Loucy (cell line): ENCODE results near the gene ATXN7L2.

Experiments
- H2AFZ ChIP-seq: fragments of 200-600 bp; sonication (generic); 2 replicates; pipeline ENCODE4 v1.6.0; 2016; ENCODE audit warnings: antibody characterized with exemption, mild to moderate bottlenecking, low read length, moderate library complexity
- H3F3A ChIP-seq: fragments of 200-600 bp; 2 replicates; pipeline ENCODE4 v1.6.0; 2016; ENCODE audit warnings: antibody characterized with exemption, low read depth, mild to moderate bottlenecking
- H3K27me3 ChIP-seq: fragments of 200-600 bp; sonication (generic); 2 replicates; pipeline ENCODE4 v1.6.1; 2014; ENCODE audit warnings: low read length, mild to moderate bottlenecking; ENCODE audit not compliant: insufficient read depth, poor library complexity, severe bottlenecking
- H3K36me3 ChIP-seq: fragments of 200-600 bp; sonication (generic); 2 replicates; pipeline ENCODE4 v1.6.1; 2016; ENCODE audit warnings: low read length; ENCODE audit not compliant: insufficient read depth
- H3K4me1 ChIP-seq: fragments of 200-600 bp; sonication (generic); 2 replicates; pipeline ENCODE4 v1.5.1; 2014; ENCODE audit warnings: low read length, mild to moderate bottlenecking; ENCODE audit not compliant: insufficient read depth, poor library complexity, severe bottlenecking
- H3K4me2 ChIP-seq: fragments of 200-600 bp; sonication (generic); 2 replicates; pipeline ENCODE4 v1.6.0; 2014; ENCODE audit warnings: antibody characterized with exemption, low read length, low read depth, mild to moderate bottlenecking; ENCODE audit not compliant: poor library complexity, severe bottlenecking
- H3K4me3 ChIP-seq: fragments of 200-600 bp; sonication (generic); 2 replicates; pipeline ENCODE4 v1.5.1; 2014; ENCODE audit warnings: low read length, mild to moderate bottlenecking, mixed read lengths; ENCODE audit not compliant: poor library complexity, severe bottlenecking
- H3K79me2 ChIP-seq: fragments of 200-600 bp; sonication (generic); 2 replicates; pipeline ENCODE4 v1.6.1; 2014; ENCODE audit warnings: low read length; ENCODE audit not compliant: insufficient read depth
- H3K9ac ChIP-seq: fragments of 200-600 bp; sonication (generic); 2 replicates; pipeline ENCODE4 v1.6.0; 2014; ENCODE audit warnings: mild to moderate bottlenecking, low read depth, low read length, moderate library complexity; ENCODE audit not compliant: poor library complexity, severe bottlenecking
- H3K9me2 ChIP-seq: fragments of 200-600 bp; sonication (generic); replicated peaks from 2 replicates; pipeline ENCODE4 v1.6.1; 2016; ENCODE audit warnings: low read depth, low read length, mixed read lengths
- H3K9me3 ChIP-seq: fragments of 200-600 bp; sonication (generic); 2 replicates; pipeline ENCODE4 v1.6.1; 2014; ENCODE audit warnings: mild to moderate bottlenecking, antibody characterized with exemption, low read length, low read depth; ENCODE audit not compliant: insufficient read depth
- H4K20me1 ChIP-seq: fragments of 200-600 bp; sonication (generic); 2 replicates; pipeline ENCODE4 v1.6.0; 2014; ENCODE audit warnings: antibody characterized with exemption, low read length, mild to moderate bottlenecking; ENCODE audit not compliant: insufficient read depth, poor library complexity, severe bottlenecking
- EZH2phosphoT487 ChIP-seq: fragments of 200-600 bp; IDR thresholded peaks from 2 replicates; pipeline ENCODE4 v1.6.1; 2018; ENCODE audit warnings: antibody characterized with exemption, mild to moderate bottlenecking, moderate library complexity, borderline replicate concordance
- TF ChIP-seq, protein P1 (sequence below): fragments of 200-600 bp; sonication (generic); conservative IDR thresholded peaks from 2 replicates; pipeline ENCODE4 v1.5.1; 2014; ENCODE audit warnings: mild to moderate bottlenecking, antibody characterized with exemption, low read length

The ATXN7L2 gene

DNA sequence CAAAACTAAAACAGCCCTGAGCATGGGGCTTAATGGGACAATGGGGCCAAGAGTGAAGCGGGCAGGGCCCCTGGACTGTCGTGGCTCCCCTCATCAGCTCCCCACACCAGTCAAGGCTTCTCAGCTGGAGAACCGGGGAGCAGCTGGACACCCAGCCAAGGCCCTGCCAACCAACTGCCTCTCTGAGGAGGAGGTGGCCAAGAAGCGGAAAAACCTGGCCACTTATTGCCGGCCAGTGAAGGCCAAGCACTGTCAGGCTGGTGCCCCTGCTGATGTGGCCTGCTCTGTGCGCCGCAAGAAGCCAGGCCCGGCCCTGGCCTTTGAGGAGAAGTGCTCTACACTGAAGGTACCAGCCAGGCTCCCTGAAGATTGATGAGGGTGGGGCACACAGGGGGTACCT lies 7.7 kb downstream of the ATXN7L2 start:
- Histone ChIP-seq H3K4me2 (no peak overlapping the region), H3K9me3 (no peaks in the 10 kb centered on the region), H3K79me2 (peaks cover 20% of the 10 kb centered on the region), H3K4me1 (peaks cover 14% of the 10 kb centered on the region), H3K36me3 (peaks cover 6% of the 10 kb centered on the region; the same call in 1 of the 2 replicates), H3K27me3 (no peaks in the 10 kb centered on the region), H3F3A (no peaks in the 10 kb centered on the region), H3K4me3 (no peak overlapping the region), H2AFZ (no peak overlapping the region), H3K9me2 (no peaks in the 10 kb centered on the region), H3K9ac (no peak overlapping the region), H4K20me1 (peaks cover 7% of the 10 kb centered on the region)
- TF ChIP-seq, protein P1, sequence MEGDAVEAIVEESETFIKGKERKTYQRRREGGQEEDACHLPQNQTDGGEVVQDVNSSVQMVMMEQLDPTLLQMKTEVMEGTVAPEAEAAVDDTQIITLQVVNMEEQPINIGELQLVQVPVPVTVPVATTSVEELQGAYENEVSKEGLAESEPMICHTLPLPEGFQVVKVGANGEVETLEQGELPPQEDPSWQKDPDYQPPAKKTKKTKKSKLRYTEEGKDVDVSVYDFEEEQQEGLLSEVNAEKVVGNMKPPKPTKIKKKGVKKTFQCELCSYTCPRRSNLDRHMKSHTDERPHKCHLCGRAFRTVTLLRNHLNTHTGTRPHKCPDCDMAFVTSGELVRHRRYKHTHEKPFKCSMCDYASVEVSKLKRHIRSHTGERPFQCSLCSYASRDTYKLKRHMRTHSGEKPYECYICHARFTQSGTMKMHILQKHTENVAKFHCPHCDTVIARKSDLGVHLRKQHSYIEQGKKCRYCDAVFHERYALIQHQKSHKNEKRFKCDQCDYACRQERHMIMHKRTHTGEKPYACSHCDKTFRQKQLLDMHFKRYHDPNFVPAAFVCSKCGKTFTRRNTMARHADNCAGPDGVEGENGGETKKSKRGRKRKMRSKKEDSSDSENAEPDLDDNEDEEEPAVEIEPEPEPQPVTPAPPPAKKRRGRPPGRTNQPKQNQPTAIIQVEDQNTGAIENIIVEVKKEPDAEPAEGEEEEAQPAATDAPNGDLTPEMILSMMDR, result no peak
- no peak for TF ChIP-seq EZH2phosphoT487

GRCh38 chr1:109492779-109493178 lies 9.1 kb downstream of the ATXN7L2 start:
- H3K4me1 ChIP-seq, result peaks cover 20% of the 10 kb centered on the region
- H4K20me1 ChIP-seq, result peaks cover 7% of the 10 kb centered on the region
- TF ChIP-seq EZH2phosphoT487, result no peak
- TF ChIP-seq, protein P1, result no peak
- H3K9ac ChIP-seq, result no peak overlapping the region
- H3K27me3 ChIP-seq, result no peaks in the 10 kb centered on the region
- H3K4me2 ChIP-seq, result no peak overlapping the region
- no peak overlapping the region for H3K4me3 ChIP-seq
- H3F3A ChIP-seq, result no peaks in the 10 kb centered on the region
- H3K9me3 ChIP-seq, result no peaks in the 10 kb centered on the region
- H3K79me2 ChIP-seq, result peaks cover 30% of the 10 kb centered on the region
- H2AFZ ChIP-seq, result no peak overlapping the region
- H3K9me2 ChIP-seq, result no peaks in the 10 kb centered on the region
- H3K36me3 ChIP-seq, result peaks cover 6% of the 10 kb centered on the region; the same call in 1 of the 2 replicates

DNA sequence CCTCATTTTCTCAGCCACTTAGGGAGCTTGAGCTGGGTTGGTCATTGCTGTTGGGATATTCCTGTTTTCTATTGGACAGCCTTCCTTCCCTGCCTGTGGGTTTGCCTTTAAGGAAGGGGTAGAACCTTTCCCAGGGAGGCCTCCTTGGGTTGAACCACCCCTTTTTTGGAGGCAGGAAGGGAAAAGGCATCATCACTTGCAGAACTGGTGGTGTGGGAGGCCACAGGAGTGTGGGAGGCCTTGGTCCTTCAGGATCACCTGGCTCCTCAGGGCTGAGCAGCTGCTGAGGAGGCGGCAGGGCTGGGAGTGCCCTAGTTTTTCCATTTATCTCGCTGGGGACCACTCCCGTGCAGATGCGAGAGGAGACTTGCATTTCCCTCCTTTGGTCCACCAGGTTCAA lies 9.5 kb downstream of the ATXN7L2 start:
- peak overlapping the region; percentile 91; the same call in 1 of the 2 replicates for H2AFZ ChIP-seq
- H3K9me2 ChIP-seq, result no peaks in the 10 kb centered on the region
- H3K4me1 ChIP-seq, result peaks cover 21% of the 10 kb centered on the region
- H3K4me3 ChIP-seq, result peak overlapping the region; percentile 96
- peaks cover 6% of the 10 kb centered on the region; the same call in 1 of the 2 replicates for H3K36me3 ChIP-seq
- TF ChIP-seq EZH2phosphoT487, result no peak
- TF ChIP-seq, protein P1, result no peak
- peaks cover 30% of the 10 kb centered on the region for H3K79me2 ChIP-seq
- H4K20me1 ChIP-seq, result peaks cover 7% of the 10 kb centered on the region
- H3K9ac ChIP-seq, result peak overlapping the region; percentile 69
- no peaks in the 10 kb centered on the region for H3F3A ChIP-seq
- H3K27me3 ChIP-seq, result no peaks in the 10 kb centered on the region
- peak overlapping the region; percentile 51 for H3K4me2 ChIP-seq
- no peaks in the 10 kb centered on the region for H3K9me3 ChIP-seq
